HG03039 (cell line): ENCODE results near the gene PANX1.
"Not testable (repeated sequence)": the region's sequence is repeated elsewhere in the genome, so short reads cannot be mapped to it uniquely, and the experiment has no call there.

Experiments
- ATAC-seq: cut with Tn5 transposase; IDR thresholded peaks from one replicate; pipeline ENCODE4 v1.9.1; 2021; ENCODE audit warnings: mild to moderate bottlenecking, moderate library complexity; ENCODE audit not compliant: unreplicated experiment

The PANX1 gene

GRCh38 chr11:94148189-94148588 is 19.5 kb downstream of the PANX1 start:
- no peak for ATAC-seq

GRCh38 chr11:94149431-94150017 is 20.9 kb downstream of the PANX1 start:
- no peak for ATAC-seq

GRCh38 chr11:94150056-94150455 is 21.4 kb downstream of the PANX1 start:
- no peak for ATAC-seq

GRCh38 chr11:94150704-94151685 is 22.4 kb downstream of the PANX1 start:
- no peak for ATAC-seq

GRCh38 chr11:94151903-94152677 is 23.4 kb downstream of the PANX1 start:
- ATAC-seq: peak; percentile 74

- no peak for ATAC-seq
Measured at GRCh38 chr11:94152678-94153065, 24.0 kb downstream of the PANX1 start.

GRCh38 chr11:94153320-94153719 is 24.7 kb downstream of the PANX1 start:
- no peak for ATAC-seq

- no peak for ATAC-seq
Measured at GRCh38 chr11:94154095-94154856, 25.6 kb downstream of the PANX1 start.

GRCh38 chr11:94157339-94157738 is 28.7 kb downstream of the PANX1 start:
- ATAC-seq: not testable (repeated sequence)

GRCh38 chr11:94168882-94169281 is 40.2 kb downstream of the PANX1 start:
- ATAC-seq: no peak

- ATAC-seq: no peak
Measured at GRCh38 chr11:94169516-94169915, 40.9 kb downstream of the PANX1 start.

- ATAC-seq: no peak
Measured at GRCh38 chr11:94169930-94170545, 41.4 kb downstream of the PANX1 start.

- ATAC-seq: no peak
Measured at GRCh38 chr11:94170953-94171352, 42.3 kb downstream of the PANX1 start.

- ATAC-seq: no peak
Measured at GRCh38 chr11:94171693-94172440, 43.2 kb downstream of the PANX1 start.

GRCh38 chr11:94175535-94175934 is 46.9 kb downstream of the PANX1 start:
- no peak for ATAC-seq

GRCh38 chr11:94178331-94178730 is 49.7 kb downstream of the PANX1 start:
- ATAC-seq: no peak

GRCh38 chr11:94179696-94180095 is 51.1 kb downstream of the PANX1 start:
- no peak for ATAC-seq

GRCh38 chr11:94181526-94181925 is 52.9 kb downstream of the PANX1 start:
- no peak for ATAC-seq

- ATAC-seq: no peak
Measured at GRCh38 chr11:94181943-94182342, 53.3 kb downstream of the PANX1 start.
